ENCODE data around the gene RYR3.

Gene RYR3

GRCh38 chr15:33344530-33344929, 33.8 kb downstream of the RYR3 start:
- no peak overlapping the region for H3K27ac ChIP-seq (ENCODE audit: low read depth, low read length)
- H3K4me1 ChIP-seq (ENCODE audit: control insufficient read depth in 5 of 5, insufficient read depth in 5 of 5, low read length in 5 of 5): no peaks in the 10 kb centered on the region
- H3K4me3 ChIP-seq (ENCODE audit: low read depth in 1 of 5, low read length in 5 of 5): no peak overlapping the region
- no peak overlapping the region for H3K9ac ChIP-seq (ENCODE audit: low read length in 5 of 5)
- H3K27me3 ChIP-seq (ENCODE audit: control insufficient read depth in 5 of 5, insufficient read depth in 4 of 5, low read length in 5 of 5): no peaks in the 10 kb centered on the region
- no peaks in the 10 kb centered on the region for H3K36me3 ChIP-seq (ENCODE audit: control insufficient read depth in 5 of 5, insufficient read depth in 5 of 5, low read length in 5 of 5)
- H3K9me3 ChIP-seq (ENCODE audit: control insufficient read depth in 5 of 5, low read length in 5 of 5): peaks cover 0 to 11% (median 0%) of the 10 kb centered on the region in 5 donors

DNA sequence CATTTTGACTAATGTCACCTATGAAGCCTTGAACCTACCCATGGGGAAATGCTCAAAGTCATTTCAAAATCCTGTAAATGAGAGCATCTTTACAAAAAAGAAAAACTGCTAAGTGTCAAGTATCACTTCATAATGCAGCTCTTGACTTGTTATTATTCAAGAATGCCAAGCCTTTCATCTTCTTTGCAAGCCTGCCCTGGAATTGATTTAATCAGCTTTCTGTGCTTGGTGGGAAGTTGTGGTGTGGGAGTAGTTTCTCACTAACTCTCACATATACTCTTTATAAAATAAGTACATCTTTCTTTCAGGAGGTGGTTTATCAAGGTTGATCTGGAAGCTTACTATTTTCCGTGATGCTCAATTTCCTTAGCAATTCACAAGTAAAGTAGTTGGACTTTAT, 43.6 kb downstream of the RYR3 start:
- Histone ChIP-seq H3K36me3 (ENCODE audit: control insufficient read depth in 5 of 5, insufficient read depth in 5 of 5, low read length in 5 of 5) (no peaks in the 10 kb centered on the region), H3K27me3 (ENCODE audit: control insufficient read depth in 5 of 5, insufficient read depth in 4 of 5, low read length in 5 of 5) (no peaks in the 10 kb centered on the region), H3K9me3 (ENCODE audit: control insufficient read depth in 5 of 5, low read length in 5 of 5) (no peaks in the 10 kb centered on the region), H3K27ac (ENCODE audit: low read depth, low read length) (no peak overlapping the region), H3K4me3 (ENCODE audit: low read depth in 1 of 5, low read length in 5 of 5) (no peak overlapping the region), H3K4me1 (ENCODE audit: control insufficient read depth in 5 of 5, insufficient read depth in 5 of 5, low read length in 5 of 5) (no peaks in the 10 kb centered on the region), H3K9ac (ENCODE audit: low read length in 5 of 5) (no peak overlapping the region)

DNA sequence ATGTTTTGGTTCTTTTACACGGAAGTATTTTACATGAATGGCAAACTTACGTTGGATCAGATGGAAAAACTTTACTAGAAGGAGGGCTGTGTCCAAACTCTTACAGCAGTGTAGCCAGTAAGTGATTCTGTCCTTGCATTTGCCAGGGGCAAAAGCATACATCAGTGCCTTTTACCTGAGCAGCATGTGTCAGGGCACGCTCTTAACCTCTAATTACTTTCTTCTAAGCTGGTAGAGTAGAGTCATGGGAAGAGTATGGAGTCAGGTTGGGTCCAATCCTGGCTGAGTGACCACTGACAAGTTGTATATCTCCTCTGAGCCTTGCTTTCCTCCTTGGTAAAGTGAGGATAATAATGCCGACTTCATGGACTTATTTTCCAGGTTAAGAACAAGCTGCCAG, 47.1 kb downstream of the RYR3 start:
- H3K4me1 ChIP-seq (ENCODE audit: control insufficient read depth in 5 of 5, insufficient read depth in 5 of 5, low read length in 5 of 5): no peaks in the 10 kb centered on the region
- no peaks in the 10 kb centered on the region for H3K36me3 ChIP-seq (ENCODE audit: control insufficient read depth in 5 of 5, insufficient read depth in 5 of 5, low read length in 5 of 5)

DNA sequence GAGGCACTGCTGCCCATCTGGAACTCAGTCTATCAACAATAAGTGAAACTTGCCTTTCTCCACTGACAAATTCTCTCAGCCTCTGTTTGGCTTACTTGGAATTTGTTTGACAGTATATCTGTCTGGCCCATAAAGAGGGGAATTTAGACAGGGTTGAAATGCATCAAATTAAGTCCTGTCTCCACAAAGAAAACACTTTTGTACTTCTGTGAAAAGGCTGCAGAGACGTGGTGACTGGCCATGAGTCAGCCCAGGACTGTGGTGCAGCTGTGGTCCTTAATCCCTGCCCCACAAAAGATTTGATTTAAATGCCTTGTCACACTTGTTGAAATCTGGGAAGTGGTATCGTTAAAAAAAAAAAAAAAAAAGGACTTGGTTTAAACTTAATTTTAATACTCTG, 47.5 kb downstream of the RYR3 start:
- Histone ChIP-seq H3K4me1 (ENCODE audit: control insufficient read depth in 5 of 5, insufficient read depth in 5 of 5, low read length in 5 of 5) (no peaks in the 10 kb centered on the region), H3K36me3 (ENCODE audit: control insufficient read depth in 5 of 5, insufficient read depth in 5 of 5, low read length in 5 of 5) (no peaks in the 10 kb centered on the region), H3K9ac (ENCODE audit: low read length in 5 of 5) (no peak overlapping the region), H3K4me3 (ENCODE audit: low read depth in 1 of 5, low read length in 5 of 5) (no peak overlapping the region), H3K27me3 (ENCODE audit: control insufficient read depth in 5 of 5, insufficient read depth in 4 of 5, low read length in 5 of 5) (no peaks in the 10 kb centered on the region), H3K27ac (ENCODE audit: low read depth, low read length) (no peak overlapping the region), H3K9me3 (ENCODE audit: control insufficient read depth in 5 of 5, low read length in 5 of 5) (no peaks in the 10 kb centered on the region)

More for the DNA sequence above, 47.1 kb downstream of the RYR3 start:
- H3K27ac ChIP-seq (ENCODE audit: low read depth, low read length): no peak overlapping the region
- no peak overlapping the region for H3K9ac ChIP-seq (ENCODE audit: low read length in 5 of 5)
- no peaks in the 10 kb centered on the region for H3K9me3 ChIP-seq (ENCODE audit: control insufficient read depth in 5 of 5, low read length in 5 of 5)
- no peaks in the 10 kb centered on the region for H3K27me3 ChIP-seq (ENCODE audit: control insufficient read depth in 5 of 5, insufficient read depth in 4 of 5, low read length in 5 of 5)
- H3K4me3 ChIP-seq (ENCODE audit: low read depth in 1 of 5, low read length in 5 of 5): no peak overlapping the region

DNA sequence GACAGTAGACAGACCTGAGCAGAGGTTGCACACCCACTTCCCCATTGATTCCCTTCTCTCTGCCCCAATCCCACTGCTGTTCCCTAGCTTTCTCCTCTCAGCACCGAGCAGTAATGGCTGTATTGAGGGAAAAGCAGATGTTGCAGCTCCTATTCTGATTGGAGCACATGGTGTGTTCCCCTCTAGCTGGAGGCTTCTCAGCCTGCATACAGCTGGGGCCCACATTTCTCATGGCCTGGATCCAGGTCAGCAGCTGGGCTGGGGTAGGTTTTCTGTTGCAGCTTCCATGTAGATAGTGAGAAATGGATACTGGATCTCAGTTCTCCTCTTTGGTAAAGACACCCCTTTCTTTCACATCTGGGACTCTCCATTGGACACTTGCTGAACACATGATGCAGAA, 50.1 kb downstream of the RYR3 start:
- Histone ChIP-seq H3K4me3 (ENCODE audit: low read depth in 1 of 5, low read length in 5 of 5) (no peak overlapping the region), H3K36me3 (ENCODE audit: control insufficient read depth in 5 of 5, insufficient read depth in 5 of 5, low read length in 5 of 5) (no peaks in the 10 kb centered on the region), H3K27ac (ENCODE audit: low read depth, low read length) (no peak overlapping the region), H3K4me1 (ENCODE audit: control insufficient read depth in 5 of 5, insufficient read depth in 5 of 5, low read length in 5 of 5) (no peaks in the 10 kb centered on the region), H3K9ac (ENCODE audit: low read length in 5 of 5) (no peak overlapping the region), H3K9me3 (ENCODE audit: control insufficient read depth in 5 of 5, low read length in 5 of 5) (no peaks in the 10 kb centered on the region), H3K27me3 (ENCODE audit: control insufficient read depth in 5 of 5, insufficient read depth in 4 of 5, low read length in 5 of 5) (no peaks in the 10 kb centered on the region)

- no peak overlapping the region for H3K4me3 ChIP-seq (ENCODE audit: low read depth in 1 of 5, low read length in 5 of 5)
- no peaks in the 10 kb centered on the region for H3K4me1 ChIP-seq (ENCODE audit: control insufficient read depth in 5 of 5, insufficient read depth in 5 of 5, low read length in 5 of 5)
- H3K27me3 ChIP-seq (ENCODE audit: control insufficient read depth in 5 of 5, insufficient read depth in 4 of 5, low read length in 5 of 5): no peaks in the 10 kb centered on the region
- H3K9me3 ChIP-seq (ENCODE audit: control insufficient read depth in 5 of 5, low read length in 5 of 5): no peaks in the 10 kb centered on the region
- no peak overlapping the region for H3K27ac ChIP-seq (ENCODE audit: low read depth, low read length)
- no peak overlapping the region for H3K9ac ChIP-seq (ENCODE audit: low read length in 5 of 5)
- no peaks in the 10 kb centered on the region for H3K36me3 ChIP-seq (ENCODE audit: control insufficient read depth in 5 of 5, insufficient read depth in 5 of 5, low read length in 5 of 5)
Measured at GRCh38 chr15:33369941-33370622, 59.3 kb downstream of the RYR3 start.

- no peak overlapping the region for H3K9ac ChIP-seq (ENCODE audit: low read length in 5 of 5)
- H3K4me3 ChIP-seq (ENCODE audit: low read depth in 1 of 5, low read length in 5 of 5): no peak overlapping the region
- H3K4me1 ChIP-seq (ENCODE audit: control insufficient read depth in 5 of 5, insufficient read depth in 5 of 5, low read length in 5 of 5): no peaks in the 10 kb centered on the region
- H3K9me3 ChIP-seq (ENCODE audit: control insufficient read depth in 5 of 5, low read length in 5 of 5): no peaks in the 10 kb centered on the region
- no peak overlapping the region for H3K27ac ChIP-seq (ENCODE audit: low read depth, low read length)
- H3K27me3 ChIP-seq (ENCODE audit: control insufficient read depth in 5 of 5, insufficient read depth in 4 of 5, low read length in 5 of 5): no peaks in the 10 kb centered on the region
- H3K36me3 ChIP-seq (ENCODE audit: control insufficient read depth in 5 of 5, insufficient read depth in 5 of 5, low read length in 5 of 5): no peaks in the 10 kb centered on the region
Measured at GRCh38 chr15:33370623-33371020, 59.9 kb downstream of the RYR3 start.

DNA sequence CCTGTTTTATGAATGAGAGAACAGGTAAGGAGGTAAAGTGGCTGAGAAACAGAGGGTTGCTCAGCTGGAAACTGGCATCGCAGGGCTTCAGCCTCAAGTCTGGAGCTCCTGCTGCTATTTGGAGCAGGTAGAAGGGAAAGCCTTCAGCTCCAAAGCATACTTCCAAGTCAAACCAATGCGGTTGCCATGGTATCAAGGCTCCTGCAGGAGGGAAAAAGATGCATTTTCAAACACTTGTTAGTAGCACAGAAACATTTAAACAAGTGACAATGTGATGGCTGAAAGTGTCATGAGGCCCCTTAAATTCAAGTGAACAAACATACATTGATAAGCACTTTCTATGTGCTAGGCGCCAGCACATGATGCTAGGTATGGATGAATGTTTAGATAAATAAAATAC, 60.4 kb downstream of the RYR3 start:
- no peak overlapping the region for H3K9ac ChIP-seq (ENCODE audit: low read length in 5 of 5)
- H3K9me3 ChIP-seq (ENCODE audit: control insufficient read depth in 5 of 5, low read length in 5 of 5): no peaks in the 10 kb centered on the region
- H3K36me3 ChIP-seq (ENCODE audit: control insufficient read depth in 5 of 5, insufficient read depth in 5 of 5, low read length in 5 of 5): no peaks in the 10 kb centered on the region
- H3K4me1 ChIP-seq (ENCODE audit: control insufficient read depth in 5 of 5, insufficient read depth in 5 of 5, low read length in 5 of 5): no peaks in the 10 kb centered on the region
- H3K4me3 ChIP-seq (ENCODE audit: low read depth in 1 of 5, low read length in 5 of 5): no peak overlapping the region
- H3K27ac ChIP-seq (ENCODE audit: low read depth, low read length): no peak overlapping the region
- H3K27me3 ChIP-seq (ENCODE audit: control insufficient read depth in 5 of 5, insufficient read depth in 4 of 5, low read length in 5 of 5): no peaks in the 10 kb centered on the region

GRCh38 chr15:33374226-33374914, 63.6 kb downstream of the RYR3 start:
- Histone ChIP-seq H3K9me3 (ENCODE audit: control insufficient read depth in 5 of 5, low read length in 5 of 5) (no peaks in the 10 kb centered on the region), H3K4me1 (ENCODE audit: control insufficient read depth in 5 of 5, insufficient read depth in 5 of 5, low read length in 5 of 5) (no peaks in the 10 kb centered on the region), H3K9ac (ENCODE audit: low read length in 5 of 5) (no peak overlapping the region), H3K27me3 (ENCODE audit: control insufficient read depth in 5 of 5, insufficient read depth in 4 of 5, low read length in 5 of 5) (no peaks in the 10 kb centered on the region), H3K4me3 (ENCODE audit: low read depth in 1 of 5, low read length in 5 of 5) (no peak overlapping the region), H3K27ac (ENCODE audit: low read depth, low read length) (no peak overlapping the region), H3K36me3 (ENCODE audit: control insufficient read depth in 5 of 5, insufficient read depth in 5 of 5, low read length in 5 of 5) (no peaks in the 10 kb centered on the region)

- H3K27ac ChIP-seq (ENCODE audit: low read depth, low read length): no peak overlapping the region
- no peaks in the 10 kb centered on the region for H3K36me3 ChIP-seq (ENCODE audit: control insufficient read depth in 5 of 5, insufficient read depth in 5 of 5, low read length in 5 of 5)
- no peaks in the 10 kb centered on the region for H3K9me3 ChIP-seq (ENCODE audit: control insufficient read depth in 5 of 5, low read length in 5 of 5)
- no peaks in the 10 kb centered on the region for H3K4me1 ChIP-seq (ENCODE audit: control insufficient read depth in 5 of 5, insufficient read depth in 5 of 5, low read length in 5 of 5)
- no peak overlapping the region for H3K9ac ChIP-seq (ENCODE audit: low read length in 5 of 5)
- no peaks in the 10 kb centered on the region for H3K27me3 ChIP-seq (ENCODE audit: control insufficient read depth in 5 of 5, insufficient read depth in 4 of 5, low read length in 5 of 5)
- no peak overlapping the region for H3K4me3 ChIP-seq (ENCODE audit: low read depth in 1 of 5, low read length in 5 of 5)
Measured at GRCh38 chr15:33375236-33375635, 64.5 kb downstream of the RYR3 start.

All from subcutaneous abdominal adipose tissue (tissue), 5 donors.